WI38 (cell line): ENCODE results near the gene SKAP1.

Experiments used
- H3K4me3 ChIP-seq: 2 replicates; pipeline ENCODE4 v1.5.1; 2011; ENCODE audit warnings: low read depth, mild to moderate bottlenecking, control low read depth, low read length
- CTCF ChIP-seq: IDR thresholded peaks from 2 replicates; pipeline ENCODE4 v1.5.1; 2012; ENCODE audit warnings: low read depth, mild to moderate bottlenecking, control low read depth, low read length

SKAP1 gene

GRCh38 chr17:48335146-48335784, 94.7 kb downstream of the SKAP1 start:
- no peak for TF ChIP-seq CTCF
- no peak overlapping the region for H3K4me3 ChIP-seq

GRCh38 chr17:48333034-48333530, 96.9 kb downstream of the SKAP1 start:
- no peak overlapping the region for H3K4me3 ChIP-seq
- TF ChIP-seq CTCF: no peak

GRCh38 chr17:48330887-48331286, 99.1 kb downstream of the SKAP1 start:
- no peak overlapping the region for H3K4me3 ChIP-seq
- TF ChIP-seq CTCF: no peak

- no peak for TF ChIP-seq CTCF
Observed at GRCh38 chr17:48330421-48330820, 99.6 kb downstream of the SKAP1 start.

GRCh38 chr17:48328457-48328856, 101.6 kb downstream of the SKAP1 start:
- no peak for TF ChIP-seq CTCF
- no peak overlapping the region for H3K4me3 ChIP-seq

More at GRCh38 chr17:48330421-48330820, 99.6 kb downstream of the SKAP1 start:
- H3K4me3 ChIP-seq: no peak overlapping the region

GRCh38 chr17:48326310-48326709, 103.7 kb downstream of the SKAP1 start:
- TF ChIP-seq CTCF: no peak
- H3K4me3 ChIP-seq: no peak overlapping the region

GRCh38 chr17:48322060-48322459, 108.0 kb downstream of the SKAP1 start:
- no peak overlapping the region for H3K4me3 ChIP-seq
- TF ChIP-seq CTCF: peak; percentile 14; the same call in 1 of the 2 replicates
